ENCODE measurements around the gene DNAH6.

DNA sequence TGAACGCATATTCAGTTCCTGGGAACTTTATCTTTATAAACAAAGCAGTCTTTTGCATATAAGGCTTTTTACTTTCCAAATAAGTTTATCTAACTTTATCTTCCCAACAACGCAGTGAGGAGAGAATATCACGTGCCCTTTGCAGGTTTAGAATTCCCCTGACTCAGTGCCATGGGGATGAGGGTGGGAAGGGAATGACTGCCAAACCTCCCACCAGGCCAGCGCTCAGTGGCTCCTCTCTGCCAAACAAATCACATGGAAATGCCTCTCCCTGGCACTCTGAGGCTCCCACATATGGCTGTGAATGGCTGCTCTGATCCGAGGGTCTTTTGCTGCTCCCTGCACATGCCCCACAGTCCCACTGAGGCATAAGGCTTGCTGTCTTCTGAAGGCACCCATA, 158.3 kb downstream of the DNAH6 start:
- no peak for TF ChIP-seq POLR2AphosphoS5 (IDR thresholded peaks at IDR 0.05)
- TF ChIP-seq, protein P1, sequence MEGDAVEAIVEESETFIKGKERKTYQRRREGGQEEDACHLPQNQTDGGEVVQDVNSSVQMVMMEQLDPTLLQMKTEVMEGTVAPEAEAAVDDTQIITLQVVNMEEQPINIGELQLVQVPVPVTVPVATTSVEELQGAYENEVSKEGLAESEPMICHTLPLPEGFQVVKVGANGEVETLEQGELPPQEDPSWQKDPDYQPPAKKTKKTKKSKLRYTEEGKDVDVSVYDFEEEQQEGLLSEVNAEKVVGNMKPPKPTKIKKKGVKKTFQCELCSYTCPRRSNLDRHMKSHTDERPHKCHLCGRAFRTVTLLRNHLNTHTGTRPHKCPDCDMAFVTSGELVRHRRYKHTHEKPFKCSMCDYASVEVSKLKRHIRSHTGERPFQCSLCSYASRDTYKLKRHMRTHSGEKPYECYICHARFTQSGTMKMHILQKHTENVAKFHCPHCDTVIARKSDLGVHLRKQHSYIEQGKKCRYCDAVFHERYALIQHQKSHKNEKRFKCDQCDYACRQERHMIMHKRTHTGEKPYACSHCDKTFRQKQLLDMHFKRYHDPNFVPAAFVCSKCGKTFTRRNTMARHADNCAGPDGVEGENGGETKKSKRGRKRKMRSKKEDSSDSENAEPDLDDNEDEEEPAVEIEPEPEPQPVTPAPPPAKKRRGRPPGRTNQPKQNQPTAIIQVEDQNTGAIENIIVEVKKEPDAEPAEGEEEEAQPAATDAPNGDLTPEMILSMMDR (IDR thresholded peaks at IDR 0.05) = no peak
- no peak for TF ChIP-seq POLR2A (IDR thresholded peaks at IDR 0.05)
- TF ChIP-seq EP300 (IDR thresholded peaks at IDR 0.05) = no peak
